Endothelial cell of umbilical vein (primary cell): ENCODE results near the gene ANKRD62.

Experiments
- CTCF ChIP-seq, 2 donors: IDR thresholded peaks; 1 replicate in 1 of 2; 2 replicates in 1 of 2; pipeline ENCODE4 v1.5.1; 2011; ENCODE audit warnings: low read length in 2 of 2, mild to moderate bottlenecking in 2 of 2, moderate library complexity in 2 of 2, control low read depth in 1 of 2, inconsistent platforms in 1 of 2, low read depth in 1 of 2; ENCODE audit not compliant: insufficient read depth in 1 of 2; ENCODE audit errors: extremely low read depth in 1 of 2
- MAX ChIP-seq: IDR thresholded peaks from 2 replicates; pipeline ENCODE4 v1.6.1; 2011; ENCODE audit not compliant: insufficient read depth, insufficient read length
- POLR2A ChIP-seq: IDR thresholded peaks from 2 replicates; pipeline ENCODE4 v1.6.1; 2012; ENCODE audit warnings: low read depth, mild to moderate bottlenecking, control low read depth, low read length
- POLR2AphosphoS5 ChIP-seq: IDR thresholded peaks from 2 replicates; pipeline ENCODE4 v1.6.1; 2012; ENCODE audit warnings: low read depth, mild to moderate bottlenecking, control low read depth, low read length, moderate library complexity; ENCODE audit not compliant: insufficient read depth

DNA sequence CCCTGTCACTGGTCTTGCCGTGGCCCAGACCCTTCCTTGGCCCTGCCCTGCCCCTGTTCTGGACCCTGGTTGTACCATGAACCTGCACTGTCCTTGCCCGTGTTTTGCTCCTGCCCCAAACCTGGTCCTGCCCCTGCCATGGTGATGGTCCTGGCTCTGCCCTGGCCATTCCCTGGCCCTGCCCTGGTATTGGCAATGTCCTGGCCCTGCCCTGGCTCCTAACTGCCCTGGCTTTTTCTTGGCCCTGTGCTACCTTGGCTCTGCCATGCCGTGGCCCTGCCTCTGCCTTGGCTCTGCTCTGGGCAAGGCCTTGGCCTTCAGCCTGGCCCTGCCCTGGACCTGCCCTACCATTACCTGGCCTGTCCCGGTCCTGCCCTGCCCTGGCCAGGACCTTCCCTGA is 5.5 kb upstream of the ANKRD62 start:
- no peak for TF ChIP-seq MAX
- TF ChIP-seq CTCF (IDR thresholded peaks at IDR 0.05; ENCODE audit: extremely low read depth in 1 of 2, insufficient read depth in 1 of 2, low read depth in 1 of 2, low read length in 2 of 2) = no peak
- TF ChIP-seq POLR2A = no peak
- no peak for TF ChIP-seq POLR2AphosphoS5
